GM21576 (cell line): ENCODE data around the gene CATSPERE.
A peak's percentile ranks its signal among the peaks of the same experiment; 100 is the strongest.
"Not testable (repeated sequence)": the region's sequence is repeated elsewhere in the genome, so short reads cannot be mapped to it uniquely, and the experiment has no call there.

Experiments used
- ATAC-seq: cut with Tn5 transposase; IDR thresholded peaks from one replicate; pipeline ENCODE4 v1.9.1; 2021; ENCODE audit warnings: mild to moderate bottlenecking, moderate library complexity; ENCODE audit not compliant: unreplicated experiment

The CATSPERE gene

DNA sequence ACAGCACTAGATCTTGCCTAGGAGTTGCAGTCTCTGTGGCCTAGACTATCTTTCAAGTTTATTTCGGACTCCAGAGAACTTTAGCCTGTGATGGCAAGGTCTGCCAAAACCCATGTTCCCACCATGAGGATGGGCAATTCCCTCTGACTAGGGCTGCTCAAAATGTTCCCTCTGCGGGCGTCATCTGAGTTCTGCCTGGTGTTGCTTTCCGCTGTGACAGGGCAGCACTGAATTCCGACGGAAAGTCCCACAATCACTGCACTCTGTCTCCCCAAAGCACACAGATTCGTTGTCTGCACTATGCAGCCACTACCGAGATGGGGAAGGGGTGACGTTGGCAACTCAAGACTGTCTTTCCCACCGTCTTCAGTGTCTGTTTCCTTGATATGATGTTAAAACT is 75.2 kb downstream of the CATSPERE start:
- ATAC-seq, result no peak

DNA sequence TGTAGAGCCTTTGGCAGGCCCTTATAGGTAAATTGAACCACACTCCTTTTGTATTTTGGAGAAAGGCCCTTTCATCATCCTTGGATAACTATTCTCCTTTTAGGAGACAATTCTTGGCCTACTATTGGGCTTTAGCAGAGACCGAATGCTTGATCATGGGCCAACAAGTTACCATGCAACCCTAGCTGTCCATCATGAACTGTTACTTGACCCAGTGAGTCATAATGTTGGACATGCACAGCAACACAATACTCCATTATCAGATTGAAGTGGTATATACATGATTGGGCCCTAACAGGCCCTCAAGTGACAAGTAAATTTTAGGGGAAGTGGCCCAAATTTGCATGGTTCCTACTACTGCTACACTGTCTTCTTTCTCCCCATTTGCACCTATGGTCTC is 84.4 kb downstream of the CATSPERE start:
- no peak for ATAC-seq

DNA sequence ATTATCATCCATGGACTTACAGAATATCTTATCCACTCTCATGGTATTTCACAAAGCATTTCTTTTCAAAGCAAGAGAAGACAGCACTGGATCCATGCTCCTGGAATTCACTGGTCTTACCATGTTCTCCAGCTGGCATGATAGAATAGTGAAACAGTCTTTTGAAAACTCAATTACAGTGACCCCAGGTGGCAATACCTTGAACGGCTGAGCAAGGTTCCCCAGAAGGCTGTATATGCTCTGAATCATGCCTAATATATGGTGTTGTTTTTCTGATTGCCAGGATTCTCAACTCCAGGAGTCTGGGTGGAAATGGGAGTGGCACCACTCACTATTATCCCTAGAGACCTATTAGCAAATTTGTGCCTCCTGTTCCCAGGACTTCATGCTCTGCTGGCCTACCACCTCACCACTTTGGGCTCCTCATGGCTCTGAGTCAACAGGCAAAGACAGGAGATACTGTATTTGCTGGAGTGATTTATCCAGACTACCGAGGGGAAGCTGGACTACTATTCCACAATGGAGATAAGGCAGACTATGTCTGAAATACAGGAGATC is 87.6 kb downstream of the CATSPERE start:
- no peak for ATAC-seq

DNA sequence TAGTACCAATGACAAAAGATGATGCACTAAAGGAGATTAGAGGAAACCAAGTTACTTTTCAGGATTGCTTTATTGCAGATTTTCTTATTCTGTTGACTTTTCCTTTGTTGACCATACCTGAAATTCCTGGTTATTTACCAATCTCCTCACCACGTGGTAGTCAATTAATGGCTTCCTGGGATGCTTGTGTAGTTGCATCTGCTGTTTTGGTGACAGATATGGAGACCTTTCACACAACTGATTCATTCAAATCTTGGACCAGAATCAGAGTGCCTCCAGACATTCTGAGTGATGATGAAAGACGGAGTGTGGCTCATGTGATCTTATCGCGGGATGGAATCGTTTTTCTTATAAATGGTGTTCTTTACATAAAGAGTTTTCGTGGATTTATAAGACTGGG is 91.3 kb downstream of the CATSPERE start:
- no peak for ATAC-seq

DNA sequence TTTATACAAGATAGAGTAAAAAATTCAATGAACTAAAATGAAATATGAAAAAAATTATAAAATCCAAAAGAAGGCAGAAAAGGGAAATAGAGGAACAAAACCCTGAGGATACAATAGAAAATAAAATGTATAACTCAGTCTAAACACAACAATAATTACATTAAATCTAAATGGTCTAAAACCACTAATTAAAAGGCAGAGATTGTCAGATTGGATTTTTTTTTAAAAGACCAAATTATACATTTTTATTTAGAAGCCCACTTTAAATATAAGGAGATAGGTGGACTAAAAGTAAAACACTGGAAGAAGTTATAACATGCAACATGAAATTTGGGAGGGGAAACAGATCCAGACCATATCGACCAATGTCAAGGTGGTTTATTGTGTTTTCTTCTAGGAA is 95.2 kb downstream of the CATSPERE start:
- no peak for ATAC-seq

DNA sequence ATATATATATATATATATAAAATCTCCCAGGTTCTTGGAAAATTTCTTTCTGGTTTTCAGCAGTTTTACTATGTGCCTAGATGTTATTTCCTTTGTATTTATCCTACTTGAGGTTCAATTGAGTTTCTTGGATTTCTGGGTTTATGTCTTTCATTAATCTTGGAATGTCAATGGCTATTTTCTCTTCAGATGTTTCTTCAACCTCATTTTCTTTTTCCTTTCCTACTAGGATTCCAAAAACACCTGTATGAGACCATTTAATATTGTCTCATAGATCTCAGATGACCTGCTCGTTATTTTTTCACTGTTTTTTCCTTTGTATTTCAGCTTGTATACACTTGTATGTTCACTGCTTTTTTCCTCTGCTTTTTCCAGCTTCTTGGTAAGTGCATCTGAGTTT is 96.5 kb downstream of the CATSPERE start:
- no peak for ATAC-seq

- no peak for ATAC-seq
These were observed 98.5 kb downstream of the CATSPERE start for GRCh38 chr1:244559561-244559960.

GRCh38 chr1:244562877-244563276 is 101.8 kb downstream of the CATSPERE start:
- ATAC-seq, result not testable (repeated sequence)

DNA sequence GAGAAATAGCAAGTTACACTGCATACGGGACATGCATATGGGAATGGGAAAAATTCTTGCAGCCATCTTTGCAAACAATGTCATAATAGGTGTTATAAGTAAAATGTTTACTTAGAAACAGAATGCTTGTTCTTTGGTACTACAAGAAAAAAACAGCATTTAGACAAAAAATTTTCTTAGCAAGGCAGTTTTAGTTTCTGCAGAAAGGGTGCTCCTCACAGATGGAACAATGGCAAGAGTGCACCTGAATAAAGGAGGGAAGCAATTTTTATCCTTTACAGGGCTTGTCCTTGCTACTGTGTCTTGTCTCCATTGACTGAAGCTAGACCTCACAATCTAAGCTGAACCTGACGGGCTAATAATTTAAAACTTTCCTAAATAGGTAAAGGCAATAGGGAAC is 112.7 kb downstream of the CATSPERE start:
- no peak for ATAC-seq

DNA sequence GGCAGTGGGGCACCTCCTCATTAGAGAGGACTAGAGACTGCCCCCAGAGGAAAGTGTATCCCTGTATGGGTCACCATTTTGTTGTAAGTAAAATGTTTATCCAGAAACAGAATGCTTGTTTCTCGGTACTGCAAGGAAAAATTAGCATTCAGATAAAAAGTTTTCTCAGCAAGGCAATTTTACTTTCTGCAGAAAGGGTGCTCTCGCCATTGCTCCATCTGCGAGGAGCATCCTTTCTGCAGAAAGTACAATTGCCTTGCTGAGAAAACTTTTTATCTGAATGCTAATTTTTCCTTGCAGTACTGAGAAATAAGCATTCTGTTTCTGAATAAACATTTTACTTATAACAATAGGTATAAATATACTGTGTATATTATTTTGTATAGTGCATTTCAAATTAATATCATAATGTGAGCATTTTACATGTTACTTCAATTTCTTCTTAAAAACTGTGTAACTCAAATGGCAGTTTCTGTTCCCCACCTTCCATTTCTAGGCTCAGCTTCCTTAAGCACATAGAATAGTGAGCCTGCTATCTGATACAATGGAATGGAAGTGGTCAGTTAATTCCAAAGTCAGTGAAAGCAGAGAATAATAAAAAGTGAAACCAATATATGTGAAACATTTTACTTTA is 115.3 kb downstream of the CATSPERE start:
- no peak for ATAC-seq

DNA sequence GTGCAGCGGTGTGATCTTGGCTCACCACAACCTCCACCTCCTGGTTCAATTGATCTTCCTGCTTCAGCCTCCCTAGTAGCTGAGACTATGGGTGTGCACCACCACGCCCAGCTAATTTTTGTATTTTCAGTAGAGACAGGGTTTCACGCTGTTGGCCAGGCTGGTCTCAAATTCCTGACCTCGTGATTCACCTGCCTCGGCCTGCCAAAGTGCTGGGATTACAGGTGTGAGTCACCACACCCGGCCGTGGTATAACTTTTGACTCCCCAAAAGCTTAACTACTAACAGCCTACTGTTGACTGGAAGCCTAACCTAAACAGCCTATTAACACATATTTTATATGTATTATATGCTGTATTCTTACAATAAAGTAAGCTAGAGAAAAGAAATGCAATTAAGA is 117.1 kb downstream of the CATSPERE start:
- ATAC-seq, result not testable (repeated sequence)

DNA sequence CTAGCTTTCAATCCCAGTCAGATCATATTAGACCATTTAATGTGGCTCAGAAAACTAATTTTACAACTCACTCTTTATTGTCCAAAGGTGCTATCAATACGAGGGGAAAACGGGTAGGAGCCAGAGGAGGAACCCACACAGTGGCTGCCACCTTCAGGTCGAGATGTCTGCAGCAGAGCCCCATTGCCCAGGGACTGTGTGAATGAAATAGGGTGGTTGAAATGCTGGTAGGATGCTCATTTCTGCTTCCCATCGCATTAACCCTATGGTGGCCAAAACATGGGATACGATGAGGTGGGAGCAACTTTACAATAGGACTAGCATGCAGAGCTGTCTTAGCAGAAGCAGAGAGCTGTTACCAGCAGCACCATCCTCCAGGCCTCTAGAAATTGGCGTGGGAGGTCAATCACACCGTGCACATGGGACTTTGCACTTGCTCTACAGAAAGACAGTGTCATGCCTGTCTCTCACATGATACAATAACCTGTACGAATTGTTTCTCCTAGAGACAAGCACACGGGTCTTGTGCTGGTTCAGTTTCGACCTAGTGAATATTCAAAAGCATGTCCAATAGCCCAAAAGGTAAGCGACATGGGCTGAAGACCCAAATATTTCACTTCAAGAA is 122.4 kb downstream of the CATSPERE start:
- ATAC-seq, result no peak

DNA sequence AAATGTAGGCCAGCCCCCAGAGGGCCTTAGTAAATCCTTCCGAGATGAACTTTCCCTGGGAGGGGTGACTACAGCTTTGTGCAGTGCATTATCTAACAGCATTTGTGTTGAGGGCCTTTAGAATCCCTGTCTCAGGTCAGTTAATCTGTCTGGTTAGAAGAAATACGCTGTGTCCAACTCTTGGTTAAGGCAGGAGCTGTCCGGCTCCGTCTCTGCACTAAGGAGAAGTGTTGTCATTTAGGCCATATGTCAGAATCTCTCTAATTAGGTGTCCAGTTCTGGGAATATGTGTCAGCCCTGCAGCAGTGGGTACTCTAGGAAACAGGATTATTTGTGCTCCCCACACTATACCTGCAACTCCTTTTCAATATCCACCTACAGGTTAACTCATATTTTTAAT is 124.8 kb downstream of the CATSPERE start:
- no peak for ATAC-seq

GRCh38 chr1:244590670-244591069 is 129.6 kb downstream of the CATSPERE start:
- no peak for ATAC-seq

- no peak for ATAC-seq
These were observed 137.5 kb downstream of the CATSPERE start for GRCh38 chr1:244598611-244599010.

GRCh38 chr1:244599937-244600350 is 138.9 kb downstream of the CATSPERE start:
- ATAC-seq, result peak; percentile 97

- no peak for ATAC-seq
These were observed 140.3 kb downstream of the CATSPERE start for GRCh38 chr1:244601336-244601735.

- ATAC-seq, result no peak
These were observed 142.4 kb downstream of the CATSPERE start for GRCh38 chr1:244603498-244603897.

GRCh38 chr1:244605835-244606370 is 144.8 kb downstream of the CATSPERE start:
- ATAC-seq, result no peak

- no peak for ATAC-seq
These were observed 153.2 kb downstream of the CATSPERE start for GRCh38 chr1:244614113-244614836.

GRCh38 chr1:244614879-244615278 is 153.8 kb downstream of the CATSPERE start:
- no peak for ATAC-seq

GRCh38 chr1:244615301-244615700 is 154.2 kb downstream of the CATSPERE start:
- no peak for ATAC-seq
